OCI-LY7 (cell line): Measurements from ENCODE around the gene BAIAP2.

Source experiments
- EZH2phosphoT487 ChIP-seq: fragments of 200-600 bp; sonication (generic); IDR thresholded peaks from 2 replicates; pipeline ENCODE4 v1.6.1; 2018; ENCODE audit warnings: low read depth, borderline replicate concordance, mild to moderate bottlenecking, mixed run types, antibody characterized with exemption, low read length, moderate library complexity, mixed read lengths
- TF ChIP-seq, protein P1 (sequence below): fragments of 200-600 bp; sonication (generic); conservative IDR thresholded peaks from 2 replicates; pipeline ENCODE4 v1.5.1; 2014; ENCODE audit warnings: mild to moderate bottlenecking, antibody characterized with exemption, low read length, moderate library complexity, mixed read lengths

DNA sequence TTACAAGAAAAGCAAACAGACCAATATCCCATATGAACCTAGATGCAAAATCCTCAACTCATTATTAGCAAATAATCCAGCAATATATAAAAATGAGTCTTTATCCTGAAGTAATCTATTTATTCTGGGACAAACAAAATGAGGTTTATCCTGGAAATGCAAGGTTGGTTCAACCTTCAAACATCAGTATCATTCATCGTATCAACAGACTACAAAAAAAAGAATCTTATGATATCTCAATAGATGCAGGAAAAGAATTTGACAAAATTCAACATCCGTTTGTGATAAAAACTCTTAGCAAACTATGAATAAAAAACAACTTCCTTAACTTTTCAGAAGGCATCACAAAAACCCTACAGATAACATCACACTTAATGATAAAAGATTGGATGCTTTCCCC, 18.4 kb upstream of the BAIAP2 start:
- TF ChIP-seq, protein P1, sequence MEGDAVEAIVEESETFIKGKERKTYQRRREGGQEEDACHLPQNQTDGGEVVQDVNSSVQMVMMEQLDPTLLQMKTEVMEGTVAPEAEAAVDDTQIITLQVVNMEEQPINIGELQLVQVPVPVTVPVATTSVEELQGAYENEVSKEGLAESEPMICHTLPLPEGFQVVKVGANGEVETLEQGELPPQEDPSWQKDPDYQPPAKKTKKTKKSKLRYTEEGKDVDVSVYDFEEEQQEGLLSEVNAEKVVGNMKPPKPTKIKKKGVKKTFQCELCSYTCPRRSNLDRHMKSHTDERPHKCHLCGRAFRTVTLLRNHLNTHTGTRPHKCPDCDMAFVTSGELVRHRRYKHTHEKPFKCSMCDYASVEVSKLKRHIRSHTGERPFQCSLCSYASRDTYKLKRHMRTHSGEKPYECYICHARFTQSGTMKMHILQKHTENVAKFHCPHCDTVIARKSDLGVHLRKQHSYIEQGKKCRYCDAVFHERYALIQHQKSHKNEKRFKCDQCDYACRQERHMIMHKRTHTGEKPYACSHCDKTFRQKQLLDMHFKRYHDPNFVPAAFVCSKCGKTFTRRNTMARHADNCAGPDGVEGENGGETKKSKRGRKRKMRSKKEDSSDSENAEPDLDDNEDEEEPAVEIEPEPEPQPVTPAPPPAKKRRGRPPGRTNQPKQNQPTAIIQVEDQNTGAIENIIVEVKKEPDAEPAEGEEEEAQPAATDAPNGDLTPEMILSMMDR, result no peak
- TF ChIP-seq EZH2phosphoT487, result no peak
